GM10248 (cell line): ENCODE measurements around the gene POU2F2.
"Not testable (repeated sequence)": the region's sequence is repeated elsewhere in the genome, so short reads cannot be mapped to it uniquely, and the experiment has no call there.

Experiments used
- CTCF ChIA-PET: fragments of 300-600 bp; sonication (Branson Sonifier 250); formaldehyde crosslinking; extraction: SDS; loops from one replicate; lab custom pipeline; 2021; ENCODE audit warnings: antibody characterized with exemption; lab: Yijun Ruan, JAX
- POLR2A ChIA-PET: fragments of 350-650 bp; sonication (Branson Sonifier 250); formaldehyde crosslinking; extraction: SDS; loops from one replicate; lab custom pipeline; 2020; ENCODE audit warnings: antibody characterized with exemption; lab: Yijun Ruan, JAX
- DNase-seq: peaks from one replicate; pipeline ENCODE4 v3.0.0; 2012; ENCODE audit errors: extremely low spot score
- CTCF ChIP-seq: IDR thresholded peaks from 2 replicates; pipeline ENCODE4 v1.5.1; 2012; ENCODE audit warnings: mild to moderate bottlenecking, low read depth; ENCODE audit errors: extremely low read depth, missing control alignments, control extremely low read depth

POU2F2 gene

GRCh38 chr19:42108527-42109389, 23.5 kb downstream of the POU2F2 start:
- TF ChIP-seq CTCF: peak; percentile 100
- ChIA-PET CTCF (interaction anchor here (0.6 to 5.1 kb wide), 41 partner anchors 8 to 332 kb away, joined by 3 to 80 read pairs (median 7); partner anchors contain the start of genes POU2F2 and ZNF574), POLR2A (interaction anchor here (1.3 kb wide), 1 partner anchor 14 kb away, joined by 4 read pairs; no protein-coding TSS in a partner anchor)
- DNase-seq: peak; percentile 88

- ChIA-PET CTCF (interaction anchor here (1.2 to 2.1 kb wide), 3 partner anchors 11 to 79 kb away, joined by 4 to 5 read pairs (median 5); partner anchors contain the start of gene POU2F2), POLR2A (no interaction called here)
- TF ChIP-seq CTCF: no peak
- no peak for DNase-seq
These were observed 26.9 kb downstream of the POU2F2 start for GRCh38 chr19:42105368-42105767.

- ChIA-PET CTCF (interaction anchor here (0.7 to 1.8 kb wide), 7 partner anchors 11 to 336 kb away, joined by 3 to 5 read pairs (median 4); partner anchors contain the start of gene POU2F2), POLR2A (no interaction called here)
- TF ChIP-seq CTCF: no peak
- no peak for DNase-seq
These were observed 29.4 kb downstream of the POU2F2 start for GRCh38 chr19:42102877-42103276.

- CTCF ChIA-PET: interaction anchor here (1.2 to 2.0 kb wide), 3 partner anchors 9 to 147 kb away, joined by 3 to 19 read pairs (median 6); no protein-coding TSS in a partner anchor
- POLR2A ChIA-PET, DNase-seq: not testable (repeated sequence)
These were observed 32.0 kb downstream of the POU2F2 start for GRCh38 chr19:42100241-42100640.

- POLR2A ChIA-PET: no interaction called here
- DNase-seq: no peak
- CTCF ChIA-PET: interaction anchor here (0.9 to 2.0 kb wide), 4 partner anchors 10 to 197 kb away, joined by 3 to 19 read pairs (median 4); no protein-coding TSS in a partner anchor
- TF ChIP-seq CTCF: no peak
These were observed 32.8 kb downstream of the POU2F2 start for GRCh38 chr19:42099336-42099925.

- CTCF ChIA-PET: interaction anchor here (1.3 to 2.0 kb wide), 2 partner anchors 10 to 198 kb away, joined by 4 to 19 read pairs; no protein-coding TSS in a partner anchor
- TF ChIP-seq CTCF: no peak
- no peak for DNase-seq
- POLR2A ChIA-PET: no interaction called here
These were observed 33.5 kb downstream of the POU2F2 start for GRCh38 chr19:42098781-42099180.
